KOPT-K1 (cell line): ENCODE results near the gene IDI2.
"Not testable (repeated sequence)": the region's sequence is repeated elsewhere in the genome, so short reads cannot be mapped to it uniquely, and the experiment has no call there.

Source experiments
- H3K27ac ChIP-seq: fragments of 200-600 bp; sonication (generic); 2 replicates; pipeline ENCODE4 v1.5.1; 2016; ENCODE audit warnings: antibody characterized with exemption, mild to moderate bottlenecking, low read depth, low read length; ENCODE audit not compliant: poor library complexity, severe bottlenecking
- H3K36me3 ChIP-seq: fragments of 200-600 bp; sonication (generic); 2 replicates; pipeline ENCODE4 v1.5.1; 2017; ENCODE audit warnings: antibody characterized with exemption, mild to moderate bottlenecking, low read length, moderate library complexity; ENCODE audit not compliant: insufficient read depth
- H3K9me3 ChIP-seq: fragments of 200-600 bp; sonication (generic); 2 replicates; pipeline ENCODE4 v1.5.1; 2017; ENCODE audit warnings: antibody characterized with exemption, low read length, mild to moderate bottlenecking; ENCODE audit not compliant: insufficient read depth, poor library complexity, severe bottlenecking

Gene IDI2

GRCh38 chr10:1025683-1026082 lies at the start of gene IDI2:
Gene IDI2, minus strand, starts transcription at chr10:1025859. Its CDS starts 1,136 bp downstream, at chr10:1024723.
- H3K36me3 ChIP-seq = peaks cover 8% of the 10 kb centered on the region; the same call in 1 of the 2 replicates
- H3K9me3 ChIP-seq = no peaks in the 10 kb centered on the region
- no peak within 1 kb of the TSS for H3K27ac ChIP-seq

GRCh38 chr10:1074748-1075308 lies 49.2 kb upstream of the IDI2 start:
- Histone ChIP-seq H3K9me3 (no peaks in the 10 kb centered on the region), H3K36me3 (peaks cover 78% of the 10 kb centered on the region), H3K27ac (no peak overlapping the region)

GRCh38 chr10:1074052-1074747 lies 48.5 kb upstream of the IDI2 start:
- H3K9me3 ChIP-seq = no peaks in the 10 kb centered on the region
- peaks cover 72% of the 10 kb centered on the region for H3K36me3 ChIP-seq
- H3K27ac ChIP-seq = no peak overlapping the region

- Histone ChIP-seq H3K27ac (no peak overlapping the region), H3K36me3 (peaks cover 45% of the 10 kb centered on the region), H3K9me3 (no peaks in the 10 kb centered on the region)
Measured at GRCh38 chr10:1070919-1071318, 45.3 kb upstream of the IDI2 start.

- Histone ChIP-seq H3K36me3 (peaks cover 32% of the 10 kb centered on the region), H3K9me3 (no peaks in the 10 kb centered on the region), H3K27ac (no peak overlapping the region)
Measured at GRCh38 chr10:1068380-1069361, 43.0 kb upstream of the IDI2 start.

- H3K27ac ChIP-seq, H3K9me3 ChIP-seq: not testable (repeated sequence)
- H3K36me3 ChIP-seq = peaks cover 18% of the 10 kb centered on the region
Measured at GRCh38 chr10:1066734-1067133, 41.1 kb upstream of the IDI2 start.

GRCh38 chr10:1064964-1065247 lies 39.2 kb upstream of the IDI2 start:
- Histone ChIP-seq H3K27ac (no peak overlapping the region), H3K36me3 (peaks cover 12% of the 10 kb centered on the region), H3K9me3 (no peaks in the 10 kb centered on the region)

- peak overlapping the region; percentile 58 for H3K27ac ChIP-seq
- H3K9me3 ChIP-seq = no peaks in the 10 kb centered on the region
- H3K36me3 ChIP-seq = peaks cover 18% of the 10 kb centered on the region
Measured at GRCh38 chr10:1063232-1063865, 37.7 kb upstream of the IDI2 start.

GRCh38 chr10:1061930-1062774 lies 36.5 kb upstream of the IDI2 start:
- H3K27ac ChIP-seq = peak overlapping the region; percentile 58
- no peaks in the 10 kb centered on the region for H3K9me3 ChIP-seq
- peaks cover 18% of the 10 kb centered on the region for H3K36me3 ChIP-seq

GRCh38 chr10:1059902-1060301 lies 34.2 kb upstream of the IDI2 start:
- Histone ChIP-seq H3K27ac (no peak overlapping the region), H3K9me3 (no peaks in the 10 kb centered on the region), H3K36me3 (peaks cover 20% of the 10 kb centered on the region)

GRCh38 chr10:1058017-1058416 lies 32.4 kb upstream of the IDI2 start:
- Histone ChIP-seq H3K27ac (peak overlapping the region; percentile 90), H3K9me3 (no peaks in the 10 kb centered on the region), H3K36me3 (peaks cover 28% of the 10 kb centered on the region)

GRCh38 chr10:1057106-1057657 lies 31.5 kb upstream of the IDI2 start:
- H3K9me3 ChIP-seq = no peaks in the 10 kb centered on the region
- peak overlapping the region; percentile 90 for H3K27ac ChIP-seq
- H3K36me3 ChIP-seq = peaks cover 36% of the 10 kb centered on the region

GRCh38 chr10:1056326-1057105 lies 30.9 kb upstream of the IDI2 start, which contains the start of gene WDR37:
Gene WDR37, plus strand, starts transcription at chr10:1056385. Its CDS starts 15,771 bp downstream, at chr10:1072156.
- peaks cover 43% of the 10 kb centered on the region for H3K36me3 ChIP-seq
- no peaks in the 10 kb centered on the region for H3K9me3 ChIP-seq
- peak within 1 kb of the TSS; percentile 90 for H3K27ac ChIP-seq
